Endothelial cell of umbilical vein (primary cell): Measurements from ENCODE around the gene PSME3. TPM values are rescaled to one million over a fixed set of nuclear protein-coding genes. Genes with fewer than 3 reads are reported as not detected.

ENCODE experiments used
- BruUV-seq: library from RNA; stranded (reverse); fragments of 400-500 nt; replicated peaks from 2 replicates; lab custom pipeline; 2021; lab: Mats Ljungman, UMichigan
- CTCF ChIA-PET: fragments of 300-600, 350-600 bp; sonication (Branson Sonifier 250); formaldehyde crosslinking; loops from one replicate; lab custom pipeline; 2021; ENCODE audit warnings: antibody characterized with exemption, inconsistent platforms; lab: Charles Lee
- POLR2A ChIA-PET: fragments of 300-600, 350-600 bp; sonication (Branson Sonifier 250); formaldehyde crosslinking; loops from one replicate; lab custom pipeline; 2021; ENCODE audit warnings: antibody characterized with exemption, inconsistent platforms; lab: Charles Lee
- DNase-seq: peaks from one replicate; pipeline ENCODE4 v3.0.0-alpha.2; 2011; ENCODE audit warnings: low read depth, low spot score
- FAIRE-seq: peaks from 2 replicates; lab custom pipeline; 2011; peaks lifted over from hg19 to GRCh38; lab: Jason Lieb, UNC
- H2AFZ ChIP-seq: 2 replicates; pipeline ENCODE4 v1.6.0; 2012; ENCODE audit warnings: low read depth, low read length, control low read depth, inconsistent platforms
- H3K27ac ChIP-seq: 2 replicates; pipeline ENCODE4 v1.5.1; 2011; ENCODE audit warnings: low read depth, mild to moderate bottlenecking, control low read depth, low read length, moderate library complexity; ENCODE audit not compliant: insufficient read depth
- H3K27me3 ChIP-seq, 2 experiments: 2 replicates each; pipeline versions ENCODE4 v1.6.0 to v1.6.1; 2011; ENCODE audit warnings: low read length in 2 of 2, mixed read lengths in 1 of 2; ENCODE audit not compliant: control insufficient read depth in 2 of 2, insufficient read depth in 2 of 2
- H3K36me3 ChIP-seq, 2 experiments: 2 replicates in 1 of 2; 3 replicates in 1 of 2; pipeline ENCODE4 v1.5.1; 2011; ENCODE audit warnings: low read length in 2 of 2, mild to moderate bottlenecking in 1 of 2, moderate library complexity in 1 of 2; ENCODE audit not compliant: control insufficient read depth in 2 of 2, insufficient read depth in 2 of 2; ENCODE audit errors: extremely low read depth in 1 of 2
- H3K4me1 ChIP-seq: 3 replicates; pipeline ENCODE4 v1.5.1; 2011; ENCODE audit warnings: mild to moderate bottlenecking, low read length; ENCODE audit not compliant: control insufficient read depth, insufficient read depth; ENCODE audit errors: extremely low read depth
- H3K4me2 ChIP-seq: 2 replicates; pipeline ENCODE4 v1.6.1; 2011; ENCODE audit warnings: low read length, control low read depth, mixed read lengths; ENCODE audit not compliant: insufficient read depth
- H3K4me3 ChIP-seq, 3 experiments: fragments of 200-600 bp in 1 of 3; sonication (generic), shearing (Covaris generic) in 1 of 3; replicated peaks in 1 of 3; 2 replicates each; pipeline ENCODE4 v1.5.1; 2011 to 2016; ENCODE audit warnings: control low read depth in 3 of 3, low read length in 3 of 3, mild to moderate bottlenecking in 2 of 3, inconsistent platforms in 1 of 3, low read depth in 1 of 3, moderate library complexity in 1 of 3; ENCODE audit not compliant: insufficient read depth in 1 of 3
- H3K79me2 ChIP-seq: 2 replicates; pipeline ENCODE4 v1.6.0; 2012; ENCODE audit warnings: low read length, inconsistent platforms; ENCODE audit not compliant: control insufficient read depth, insufficient read depth
- H3K9ac ChIP-seq: replicated peaks from 2 replicates; pipeline ENCODE3; 2011; ENCODE audit warnings: low read length, control low read depth; ENCODE audit not compliant: insufficient read depth; ENCODE audit errors: extremely low read depth
- H3K9me1 ChIP-seq: replicated peaks from 3 replicates; pipeline ENCODE4 v1.6.0; 2011; ENCODE audit warnings: mild to moderate bottlenecking, low read length; ENCODE audit not compliant: control insufficient read depth, insufficient read depth; ENCODE audit errors: extremely low read depth
- H3K9me3 ChIP-seq: replicated peaks from 2 replicates; pipeline ENCODE4 v1.5.1; 2012; ENCODE audit warnings: low read length, inconsistent platforms; ENCODE audit not compliant: control insufficient read depth, insufficient read depth
- H4K20me1 ChIP-seq: replicated peaks from 2 replicates; pipeline ENCODE3; 2011; ENCODE audit warnings: mild to moderate bottlenecking, low read length; ENCODE audit not compliant: control insufficient read depth, insufficient read depth; ENCODE audit errors: extremely low read depth
- CTCF ChIP-seq, 2 donors: IDR thresholded peaks; 1 replicate in 1 of 2; 2 replicates in 1 of 2; pipeline ENCODE4 v1.5.1; 2011; ENCODE audit warnings: low read length in 2 of 2, mild to moderate bottlenecking in 2 of 2, moderate library complexity in 2 of 2, control low read depth in 1 of 2, inconsistent platforms in 1 of 2, low read depth in 1 of 2; ENCODE audit not compliant: insufficient read depth in 1 of 2; ENCODE audit errors: extremely low read depth in 1 of 2
- EZH2 ChIP-seq: IDR thresholded peaks from 2 replicates; pipeline ENCODE4 v1.6.1; 2012; ENCODE audit warnings: borderline replicate concordance, low read depth, mild to moderate bottlenecking, moderate library complexity, low read length, inconsistent platforms; ENCODE audit not compliant: severe bottlenecking
- FOS ChIP-seq: IDR thresholded peaks from 2 replicates; pipeline ENCODE4 v1.6.1; 2011; ENCODE audit warnings: mild to moderate bottlenecking, low read length, moderate library complexity, borderline replicate concordance; ENCODE audit not compliant: insufficient read depth
- GATA2 ChIP-seq: IDR thresholded peaks from 2 replicates; pipeline ENCODE4 v1.7.0; 2011; ENCODE audit warnings: low read depth, mild to moderate bottlenecking, moderate library complexity, mixed read lengths, low read length; ENCODE audit not compliant: insufficient read length, insufficient read depth
- JUN ChIP-seq: IDR thresholded peaks from 2 replicates; pipeline ENCODE4 v1.6.1; 2011; ENCODE audit warnings: borderline replicate concordance, low read depth; ENCODE audit not compliant: insufficient read length, insufficient read depth
- MAX ChIP-seq: IDR thresholded peaks from 2 replicates; pipeline ENCODE4 v1.6.1; 2011; ENCODE audit not compliant: insufficient read depth, insufficient read length
- MYC ChIP-seq: IDR thresholded peaks from one replicate; pipeline ENCODE4 v1.6.1; 2011; ENCODE audit warnings: mild to moderate bottlenecking, low read depth, low read length
- POLR2A ChIP-seq: IDR thresholded peaks from 2 replicates; pipeline ENCODE4 v1.6.1; 2012; ENCODE audit warnings: low read depth, mild to moderate bottlenecking, control low read depth, low read length
- POLR2AphosphoS5 ChIP-seq: IDR thresholded peaks from 2 replicates; pipeline ENCODE4 v1.6.1; 2012; ENCODE audit warnings: low read depth, mild to moderate bottlenecking, control low read depth, low read length, moderate library complexity; ENCODE audit not compliant: insufficient read depth
- dilution Hi-C: fragments of 300-500 bp; cut with MboI; formaldehyde crosslinking; loops from one replicate; pipeline ENCODE4 v1.15.0; 2019; ENCODE audit warnings: low sequenced_read_pairs; ENCODE audit not compliant: extremely low pct_ligation_motif_present
- intact Hi-C: fragments of 100-400 bp; cut with micrococcal nuclease; formaldehyde crosslinking; loops from one replicate; pipeline ENCODE4 v1.10.0; 2022
- polyA plus RNA-seq, 4 experiments: library from polyadenylated mRNA; depleted of rRNA in 3 of 4; stranded (reverse) in 3 of 4; unstranded in 1 of 4; fragments of >200 nt; gene quantifications; 2 replicates each; pipeline versions ENCODE4 v1.2.1 to v1.2.3, GENCODE V29; 2011 to 2012; ENCODE audit warnings: missing spikeins in 1 of 4
- total RNA-seq: library from RNA; stranded (reverse); gene quantifications from 2 replicates; pipeline ENCODE4 v1.2.3, GENCODE V29; 2021

The PSME3 gene
- total and polyA plus RNA-seq, 2 donors (not counting 3 experiments of a cell fraction or from before 2014, with no cell fraction given), result 98.4 to 126 TPM

GRCh38 chr17:42827472-42827871 lies 5.7 kb upstream of the PSME3 start:
- TF ChIP-seq EZH2 (no peak), POLR2A (no peak), GATA2 (no peak), POLR2AphosphoS5 (no peak), FOS (no peak), MYC (no peak), JUN (no peak), MAX (no peak), CTCF (IDR thresholded peaks at IDR 0.05; ENCODE audit: extremely low read depth in 1 of 2, insufficient read depth in 1 of 2, low read depth in 1 of 2, low read length in 2 of 2) (no peak)
- peaks cover 6 to 13% of the 10 kb centered on the region in 2 experiments for H3K27me3 ChIP-seq
- no TSS peak for BruUV-seq
- H3K79me2 ChIP-seq, result peaks cover 12% of the 10 kb centered on the region
- no peak overlapping the region for H3K4me2 ChIP-seq
- H3K9me3 ChIP-seq, result no peaks in the 10 kb centered on the region
- H3K9me1 ChIP-seq, result no peaks in the 10 kb centered on the region
- DNase-seq, result no peak
- ChIA-PET POLR2A (no interaction called here), CTCF (interaction anchor here (1.1 kb wide), 1 partner anchor 100 kb away, joined by 3 read pairs; no protein-coding TSS in a partner anchor)
- H3K9ac ChIP-seq, result no peak overlapping the region
- no peak overlapping the region for H3K4me3 ChIP-seq
- H3K36me3 ChIP-seq, result no peaks in the 10 kb centered on the region
- H2AFZ ChIP-seq, result no peak overlapping the region
- no peak for FAIRE-seq
- H3K4me1 ChIP-seq, result peaks cover 10% of the 10 kb centered on the region
- dilution Hi-C loops (no loop called here), intact Hi-C loops (no loop called here)
- no peak overlapping the region for H3K27ac ChIP-seq
- no peaks in the 10 kb centered on the region for H4K20me1 ChIP-seq
